Endodermal cell (in vitro differentiated cells): ENCODE results near the gene MBNL2. TPM values are rescaled to one million over a fixed set of nuclear protein-coding genes. Genes with fewer than 3 reads are reported as not detected.

Experiments
- DNase-seq: peaks from one replicate; pipeline ENCODE4 v3.0.0-alpha.2; 2017
- H3K27ac ChIP-seq: 2 replicates; pipeline ENCODE4 v1.5.1; 2013; ENCODE audit warnings: mild to moderate bottlenecking, low read depth, low read length, moderate library complexity
- H3K27me3 ChIP-seq: 2 replicates; pipeline ENCODE4 v1.6.1; 2013; ENCODE audit warnings: mild to moderate bottlenecking, low read length, moderate library complexity; ENCODE audit not compliant: insufficient read depth, control insufficient read depth, poor library complexity, severe bottlenecking
- H3K36me3 ChIP-seq: 2 replicates; pipeline ENCODE4 v1.7.0; 2013; ENCODE audit warnings: mild to moderate bottlenecking, low read length, moderate library complexity; ENCODE audit not compliant: control insufficient read depth, insufficient read depth
- H3K4me1 ChIP-seq: one replicate; pipeline ENCODE4 v1.7.0; 2013; ENCODE audit warnings: low read length; ENCODE audit not compliant: control insufficient read depth, insufficient read depth
- H3K4me3 ChIP-seq: 2 replicates; pipeline ENCODE4 v1.5.1; 2013; ENCODE audit warnings: mild to moderate bottlenecking, low read length, moderate library complexity
- H3K9ac ChIP-seq: 2 replicates; pipeline ENCODE4 v1.6.1; 2013; ENCODE audit warnings: mild to moderate bottlenecking, low read length, moderate library complexity; ENCODE audit not compliant: poor library complexity, severe bottlenecking; ENCODE audit errors: extremely low read depth
- H3K9me3 ChIP-seq: 2 replicates; pipeline ENCODE4 v1.6.1; 2013; ENCODE audit warnings: mild to moderate bottlenecking, low read length, moderate library complexity; ENCODE audit not compliant: control insufficient read depth
- H3K27ac Mint-ChIP-seq: 2 replicates; pipeline ENCODE4 v1.8.0; 2020; ENCODE audit warnings: mixed read lengths
- H3K27me3 Mint-ChIP-seq: 2 replicates; pipeline ENCODE4 v1.8.0; 2021; ENCODE audit warnings: mild to moderate bottlenecking, mixed read lengths; ENCODE audit not compliant: insufficient read depth
- H3K36me3 Mint-ChIP-seq: 2 replicates; pipeline ENCODE4 v1.8.0; 2020; ENCODE audit warnings: low read depth, mixed read lengths
- H3K4me1 Mint-ChIP-seq: 2 replicates; pipeline ENCODE4 v1.8.0; 2020; ENCODE audit warnings: mixed read lengths
- H3K4me3 Mint-ChIP-seq: 2 replicates; pipeline ENCODE4 v1.8.0; 2020; ENCODE audit warnings: mild to moderate bottlenecking, moderate library complexity, mixed read lengths
- H3K9me3 Mint-ChIP-seq: 2 replicates; pipeline ENCODE4 v1.8.0; 2020; ENCODE audit warnings: mild to moderate bottlenecking, mixed read lengths
- WGBS, 2 experiments: methylation state at CpG; one replicate each; pipeline versions ENCODE4 v1.1.5 to v1.1.7; 2013; ENCODE audit warnings: missing lambda C conversion rate in 2 of 2, mixed read lengths in 1 of 2; ENCODE audit not compliant: insufficient coverage in 1 of 2, insufficient read length in 1 of 2; 5-methylcytosine and 5-hydroxymethylcytosine counted together
- total RNA-seq, 2 donors: library from RNA; stranded (reverse); fragmentation: NEBNext Ultra II Directional in 1 of 2; extraction: Animal tissue kit (Norgen Biotek cat#: 25700) in 1 of 2; gene quantifications; 2 replicates in 1 of 2; 3 replicates in 1 of 2; pipeline ENCODE4 v1.2.1, GENCODE V29; 2021
- TF ChIP-seq, protein P1 (sequence below): fragments of 200-600 bp; sonication (generic); conservative IDR thresholded peaks from 2 replicates; pipeline ENCODE4 v1.5.0; 2021; ENCODE audit warnings: antibody characterized with exemption, mild to moderate bottlenecking

MBNL2 gene
- total RNA-seq, 2 donors from 2014 or later, result 1.7 to 3.3 TPM

DNA sequence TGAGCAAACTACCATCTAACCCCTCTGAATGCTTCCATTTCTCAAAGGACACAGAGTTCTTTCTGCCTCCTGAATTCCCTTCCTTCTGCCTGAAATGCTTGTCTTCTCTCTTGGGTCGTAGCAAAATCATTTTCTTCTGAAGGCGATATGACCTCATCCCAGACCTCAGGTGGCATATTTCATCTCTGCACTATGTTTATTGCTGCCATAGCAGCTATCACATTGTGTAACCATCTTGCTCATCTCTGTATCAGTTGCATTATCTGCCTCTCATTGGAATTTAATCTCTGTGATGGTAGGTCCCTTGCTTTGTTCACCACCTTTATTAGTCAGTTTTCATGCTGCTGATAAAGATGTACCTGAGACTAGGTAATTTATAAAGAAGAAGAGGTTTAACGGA, 179.3 kb downstream of the MBNL2 start:
- no peaks in the 10 kb centered on the region for H3K9me3 ChIP-seq
- no peaks in the 10 kb centered on the region for H3K4me1 ChIP-seq
- Mint-ChIP-seq H3K9me3 (peaks cover 2% of the 10 kb centered on the region), H3K4me1 (no peaks in the 10 kb centered on the region), H3K27ac (no peak overlapping the region), H3K27me3 (no peaks in the 10 kb centered on the region), H3K4me3 (no peak overlapping the region), H3K36me3 (no peaks in the 10 kb centered on the region)
- no peaks in the 10 kb centered on the region for H3K36me3 ChIP-seq
- no peak overlapping the region for H3K4me3 ChIP-seq
- DNase-seq, result no peak
- no peak overlapping the region for H3K9ac ChIP-seq
- H3K27me3 ChIP-seq, result no peaks in the 10 kb centered on the region
- 50 to 63% methylated on average over 2 to 3 of the region's 3 CpGs for WGBS, 2 experiments
- TF ChIP-seq, protein P1, sequence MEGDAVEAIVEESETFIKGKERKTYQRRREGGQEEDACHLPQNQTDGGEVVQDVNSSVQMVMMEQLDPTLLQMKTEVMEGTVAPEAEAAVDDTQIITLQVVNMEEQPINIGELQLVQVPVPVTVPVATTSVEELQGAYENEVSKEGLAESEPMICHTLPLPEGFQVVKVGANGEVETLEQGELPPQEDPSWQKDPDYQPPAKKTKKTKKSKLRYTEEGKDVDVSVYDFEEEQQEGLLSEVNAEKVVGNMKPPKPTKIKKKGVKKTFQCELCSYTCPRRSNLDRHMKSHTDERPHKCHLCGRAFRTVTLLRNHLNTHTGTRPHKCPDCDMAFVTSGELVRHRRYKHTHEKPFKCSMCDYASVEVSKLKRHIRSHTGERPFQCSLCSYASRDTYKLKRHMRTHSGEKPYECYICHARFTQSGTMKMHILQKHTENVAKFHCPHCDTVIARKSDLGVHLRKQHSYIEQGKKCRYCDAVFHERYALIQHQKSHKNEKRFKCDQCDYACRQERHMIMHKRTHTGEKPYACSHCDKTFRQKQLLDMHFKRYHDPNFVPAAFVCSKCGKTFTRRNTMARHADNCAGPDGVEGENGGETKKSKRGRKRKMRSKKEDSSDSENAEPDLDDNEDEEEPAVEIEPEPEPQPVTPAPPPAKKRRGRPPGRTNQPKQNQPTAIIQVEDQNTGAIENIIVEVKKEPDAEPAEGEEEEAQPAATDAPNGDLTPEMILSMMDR, result no peak
- H3K27ac ChIP-seq, result no peak overlapping the region

DNA sequence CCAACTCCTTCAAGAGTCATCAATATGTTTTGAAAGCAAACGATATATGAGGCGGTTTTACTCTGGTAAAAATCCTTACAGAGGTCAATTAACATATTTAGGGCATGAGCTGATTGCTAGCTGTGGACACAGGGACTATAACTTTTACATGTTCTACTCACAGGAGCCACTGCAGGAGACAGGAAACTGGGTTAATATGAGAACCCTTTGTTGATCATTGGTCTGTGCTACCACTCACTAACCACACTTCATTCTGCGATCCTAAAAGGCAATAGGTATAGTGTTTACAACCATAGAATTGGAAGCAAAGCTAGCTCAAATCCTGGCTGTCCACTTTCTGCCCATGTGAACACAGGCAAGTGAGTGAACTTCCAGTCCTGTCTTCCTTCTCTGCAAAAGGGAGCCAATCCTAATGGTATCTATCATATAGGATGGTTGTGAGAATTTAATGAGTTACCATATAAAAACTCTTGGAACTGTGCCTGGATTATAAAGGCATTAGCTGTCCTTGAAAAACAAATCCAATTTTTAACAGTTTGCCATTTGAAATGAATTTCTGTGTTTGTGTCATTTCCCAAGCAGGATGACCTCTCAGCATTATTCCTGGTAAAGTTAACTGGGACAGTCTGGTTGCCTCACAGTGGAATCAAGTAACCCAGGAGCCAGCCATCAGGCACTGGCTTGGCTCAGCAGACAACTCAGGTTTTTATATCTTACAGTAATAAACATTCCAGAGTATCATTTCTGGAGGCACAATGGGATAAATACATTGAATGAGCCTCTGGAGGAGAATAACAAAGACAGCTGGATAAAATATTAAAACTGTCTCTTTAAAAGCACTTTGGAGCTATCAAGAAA, 182.0 kb downstream of the MBNL2 start:
- Histone ChIP-seq H3K9ac (no peak overlapping the region), H3K27me3 (no peaks in the 10 kb centered on the region), H3K27ac (no peak overlapping the region), H3K36me3 (no peaks in the 10 kb centered on the region), H3K4me1 (no peaks in the 10 kb centered on the region), H3K4me3 (no peak overlapping the region), H3K9me3 (no peaks in the 10 kb centered on the region)
- Mint-ChIP-seq H3K9me3 (peaks cover 2% of the 10 kb centered on the region), H3K27me3 (peaks cover 3% of the 10 kb centered on the region), H3K27ac (no peak overlapping the region), H3K36me3 (no peaks in the 10 kb centered on the region), H3K4me3 (no peak overlapping the region), H3K4me1 (no peaks in the 10 kb centered on the region)
- DNase-seq, result no peak
- TF ChIP-seq, protein P1, result no peak
- WGBS, 2 experiments, result 94 to 98% methylated on average over 3 of the region's 3 CpGs

DNA sequence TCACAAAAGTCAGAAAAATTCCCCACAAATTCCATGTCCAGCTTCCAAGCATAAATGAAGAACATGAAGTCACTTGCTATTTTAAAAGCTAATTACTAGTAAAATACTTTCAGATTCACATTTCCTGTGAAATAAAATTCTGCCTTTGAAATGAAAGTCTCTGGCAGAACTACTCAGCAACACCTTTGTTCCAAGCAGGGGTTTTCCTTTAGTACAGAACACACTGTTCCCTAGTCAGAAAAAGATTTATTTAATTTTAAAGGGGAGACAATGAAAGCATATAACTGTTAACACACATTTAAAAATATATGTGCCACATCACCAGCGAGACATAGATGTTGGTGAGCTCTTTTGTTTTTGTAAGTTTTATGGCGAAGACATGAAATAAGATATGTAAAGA, 185.4 kb downstream of the MBNL2 start:
- H3K4me1 Mint-ChIP-seq, result no peaks in the 10 kb centered on the region
- Histone ChIP-seq H3K4me3 (no peak overlapping the region), H3K9me3 (no peaks in the 10 kb centered on the region), H3K9ac (no peak overlapping the region), H3K27ac (no peak overlapping the region), H3K27me3 (no peaks in the 10 kb centered on the region), H3K4me1 (no peaks in the 10 kb centered on the region), H3K36me3 (no peaks in the 10 kb centered on the region)
- H3K27ac Mint-ChIP-seq, result no peak overlapping the region
- no peak for DNase-seq
- TF ChIP-seq, protein P1, result no peak
- no peaks in the 10 kb centered on the region for H3K9me3 Mint-ChIP-seq
- H3K27me3 Mint-ChIP-seq, result peaks cover 3% of the 10 kb centered on the region
- WGBS, 2 experiments, result no CpG with 5 or more reads among the region's 2 CpGs
- H3K36me3 Mint-ChIP-seq, result no peaks in the 10 kb centered on the region
- no peak overlapping the region for H3K4me3 Mint-ChIP-seq
